Measurements from ENCODE around the gene C4orf51. TPM values are rescaled to one million over a fixed set of nuclear protein-coding genes. Genes with fewer than 3 reads are reported as not detected.

Gene C4orf51
- total and polyA plus RNA-seq, 12 donors = not detected

DNA sequence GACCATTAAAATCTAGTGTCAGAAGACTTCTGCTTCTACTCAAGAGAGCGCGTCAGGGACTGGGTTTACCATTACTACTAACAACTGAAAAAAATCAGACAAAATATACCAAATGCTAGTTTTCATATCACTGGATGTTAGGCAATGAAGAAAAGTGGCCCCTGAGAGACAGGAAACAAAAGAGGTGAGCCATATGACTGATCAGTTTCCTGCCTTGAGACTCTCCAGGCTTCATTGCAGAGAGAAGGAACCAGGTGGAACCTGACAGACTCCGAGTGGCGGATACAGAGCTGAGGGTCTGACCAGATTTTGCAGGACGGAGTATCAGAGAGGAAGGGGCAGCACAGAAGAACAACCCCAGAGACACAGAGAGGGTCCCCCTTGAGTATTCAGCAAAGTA is 86.3 kb downstream of the C4orf51 start:
- Histone ChIP-seq H3K27ac (no peak overlapping the region), H3K4me1 (replicated peaks in 1 of 2) (no peaks in the 10 kb centered on the region), H3K4me3 (no peak overlapping the region), H3K9me3 (replicated peaks in 1 of 3) (no peaks in the 10 kb centered on the region), H3K36me3 (replicated peaks in 1 of 2) (peaks cover 0 to 31% of the 10 kb centered on the region in 2 donors), H3K27me3 (no peaks in the 10 kb centered on the region)
- intact Hi-C loops (cut with DNase I) = no loop called here
- WGBS, 4 donors = 98 to 100% (median 99%) methylated on average over 5 of the region's 5 CpGs
- TF ChIP-seq POLR2A (IDR thresholded peaks at IDR 0.05) = no peak
- TF ChIP-seq, protein P1, sequence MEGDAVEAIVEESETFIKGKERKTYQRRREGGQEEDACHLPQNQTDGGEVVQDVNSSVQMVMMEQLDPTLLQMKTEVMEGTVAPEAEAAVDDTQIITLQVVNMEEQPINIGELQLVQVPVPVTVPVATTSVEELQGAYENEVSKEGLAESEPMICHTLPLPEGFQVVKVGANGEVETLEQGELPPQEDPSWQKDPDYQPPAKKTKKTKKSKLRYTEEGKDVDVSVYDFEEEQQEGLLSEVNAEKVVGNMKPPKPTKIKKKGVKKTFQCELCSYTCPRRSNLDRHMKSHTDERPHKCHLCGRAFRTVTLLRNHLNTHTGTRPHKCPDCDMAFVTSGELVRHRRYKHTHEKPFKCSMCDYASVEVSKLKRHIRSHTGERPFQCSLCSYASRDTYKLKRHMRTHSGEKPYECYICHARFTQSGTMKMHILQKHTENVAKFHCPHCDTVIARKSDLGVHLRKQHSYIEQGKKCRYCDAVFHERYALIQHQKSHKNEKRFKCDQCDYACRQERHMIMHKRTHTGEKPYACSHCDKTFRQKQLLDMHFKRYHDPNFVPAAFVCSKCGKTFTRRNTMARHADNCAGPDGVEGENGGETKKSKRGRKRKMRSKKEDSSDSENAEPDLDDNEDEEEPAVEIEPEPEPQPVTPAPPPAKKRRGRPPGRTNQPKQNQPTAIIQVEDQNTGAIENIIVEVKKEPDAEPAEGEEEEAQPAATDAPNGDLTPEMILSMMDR (IDR thresholded peaks at IDR 0.05) = no peak
- DNase-seq = no peak

DNA sequence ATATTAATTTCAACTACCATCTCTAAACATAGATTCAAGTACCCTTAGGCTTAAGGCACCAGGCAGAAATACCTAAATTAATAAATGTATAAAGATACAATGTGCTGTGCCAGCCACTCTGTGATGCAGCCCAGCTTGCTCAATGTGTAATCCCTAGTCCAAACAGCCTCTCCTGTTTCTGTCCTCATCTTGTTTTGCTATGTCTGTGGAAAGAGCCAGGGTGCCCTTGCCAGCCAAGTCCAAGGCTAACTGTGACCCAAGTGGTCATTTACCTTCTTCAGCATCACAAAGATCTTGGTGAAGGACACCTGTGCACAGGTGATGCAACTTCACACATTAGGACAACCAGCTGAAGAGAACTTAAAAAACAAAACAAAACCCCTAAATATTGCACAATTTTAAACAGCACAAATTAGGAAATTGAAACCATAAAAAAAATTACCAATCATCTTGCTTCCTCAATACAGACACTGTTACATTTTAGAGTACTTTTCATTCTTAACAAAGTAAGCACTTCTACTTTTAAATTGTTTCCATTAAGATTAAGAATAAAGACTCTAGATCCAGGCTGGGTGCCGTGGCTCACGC is 89.6 kb downstream of the C4orf51 start:
- intact Hi-C loops (cut with DNase I) = no loop called here

DNA sequence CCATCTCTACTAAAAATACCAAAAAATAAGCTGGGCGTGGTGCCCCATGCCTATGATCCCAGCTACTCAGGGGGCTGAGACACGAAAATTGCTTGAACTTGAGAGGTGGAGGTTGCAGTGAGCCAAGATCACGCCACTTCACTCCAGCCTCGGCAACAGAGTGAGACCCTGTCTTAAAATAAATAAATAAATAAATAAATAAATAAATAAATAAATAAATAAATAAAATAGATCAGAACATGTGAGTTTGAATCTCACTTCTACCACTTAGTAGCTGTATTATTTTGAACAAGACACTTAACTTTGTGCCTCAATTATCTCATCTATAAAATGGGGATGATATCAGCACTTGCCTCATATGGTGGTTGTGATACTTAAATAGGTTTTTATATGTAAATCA is 90.2 kb downstream of the C4orf51 start:
- no peak for DNase-seq
- Histone ChIP-seq H3K9me3 (replicated peaks in 1 of 3) (no peaks in the 10 kb centered on the region), H3K27ac (no peak overlapping the region), H3K27me3 (no peaks in the 10 kb centered on the region), H3K4me3 (no peak overlapping the region), H3K4me1 (replicated peaks in 1 of 2) (no peaks in the 10 kb centered on the region), H3K36me3 (replicated peaks in 1 of 2) (peaks cover 0 to 21% of the 10 kb centered on the region in 2 donors)
- intact Hi-C loops (cut with DNase I) = no loop called here
- TF ChIP-seq, protein P1 (IDR thresholded peaks at IDR 0.05) = no peak
- no peak for TF ChIP-seq POLR2A (IDR thresholded peaks at IDR 0.05)
- 86 to 98% (median 87%) methylated on average over 4 of the region's 4 CpGs for WGBS, 4 donors

More for the DNA sequence above, 89.6 kb downstream of the C4orf51 start:
- Histone ChIP-seq H3K36me3 (replicated peaks in 1 of 2) (peaks cover 0 to 27% of the 10 kb centered on the region in 2 donors), H3K27ac (no peak overlapping the region), H3K9me3 (replicated peaks in 1 of 3) (no peaks in the 10 kb centered on the region), H3K27me3 (no peaks in the 10 kb centered on the region), H3K4me3 (no peak overlapping the region), H3K4me1 (replicated peaks in 1 of 2) (no peaks in the 10 kb centered on the region)
- no peak for TF ChIP-seq POLR2A (IDR thresholded peaks at IDR 0.05)
- TF ChIP-seq, protein P1 (IDR thresholded peaks at IDR 0.05) = no peak
- 74 to 97% (median 87%) methylated on average over 2 of the region's 2 CpGs for WGBS, 4 donors
- DNase-seq = peak in 1 of 7 donors; percentile 27

DNA sequence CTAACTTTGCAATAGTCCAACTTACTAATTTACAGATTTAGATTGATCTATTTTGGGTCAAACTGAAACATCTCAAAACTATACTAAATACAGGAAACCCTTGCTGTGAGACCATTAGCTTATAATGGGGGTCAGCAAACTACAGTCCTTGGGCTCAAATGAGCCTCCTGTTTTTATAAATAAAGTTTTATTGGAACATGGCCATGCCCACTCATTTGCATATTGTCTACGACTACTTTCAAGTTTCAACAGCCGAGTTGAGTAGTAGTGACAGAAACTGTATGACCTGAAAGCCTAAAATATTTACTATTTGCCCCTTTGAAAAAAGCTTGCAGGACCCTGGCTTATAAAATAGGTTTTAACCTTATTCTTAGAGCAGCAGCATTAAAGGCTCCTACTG is 92.4 kb downstream of the C4orf51 start:
- Histone ChIP-seq H3K4me1 (replicated peaks in 1 of 2) (no peaks in the 10 kb centered on the region), H3K36me3 (replicated peaks in 1 of 2) (peaks cover 0 to 20% of the 10 kb centered on the region in 2 donors), H3K27me3 (no peaks in the 10 kb centered on the region), H3K4me3 (no peak overlapping the region), H3K9me3 (replicated peaks in 1 of 3) (no peaks in the 10 kb centered on the region), H3K27ac (no peak overlapping the region)
- DNase-seq = no peak
- TF ChIP-seq, protein P1 (IDR thresholded peaks at IDR 0.05) = no peak
- no peak for TF ChIP-seq POLR2A (IDR thresholded peaks at IDR 0.05)
- WGBS, 4 donors = 93 to 95% (median 94%) methylated on average over 2 of the region's 2 CpGs
- intact Hi-C loops (cut with DNase I) = no loop called here
